GM18873 (cell line): Measurements from ENCODE around the gene CAPN5.
"Not testable (repeated sequence)": the region's sequence is repeated elsewhere in the genome, so short reads cannot be mapped to it uniquely, and the experiment has no call there.

ENCODE experiments used
- ATAC-seq: cut with Tn5 transposase; IDR thresholded peaks from one replicate; pipeline ENCODE4 v1.9.1; 2021; ENCODE audit warnings: mild to moderate bottlenecking, moderate library complexity, moderate number of reproducible peaks; ENCODE audit not compliant: unreplicated experiment, low FRiP score

Gene CAPN5

GRCh38 chr11:77066229-77067042 is at the start of gene CAPN5:
Gene CAPN5, plus strand, starts transcription at chr11:77066971. Its CDS starts 17,916 bp downstream, at chr11:77084887.
- peak; percentile 70 for ATAC-seq

GRCh38 chr11:77018396-77018924 is 48.3 kb upstream of the CAPN5 start:
- not testable (repeated sequence) for ATAC-seq

DNA sequence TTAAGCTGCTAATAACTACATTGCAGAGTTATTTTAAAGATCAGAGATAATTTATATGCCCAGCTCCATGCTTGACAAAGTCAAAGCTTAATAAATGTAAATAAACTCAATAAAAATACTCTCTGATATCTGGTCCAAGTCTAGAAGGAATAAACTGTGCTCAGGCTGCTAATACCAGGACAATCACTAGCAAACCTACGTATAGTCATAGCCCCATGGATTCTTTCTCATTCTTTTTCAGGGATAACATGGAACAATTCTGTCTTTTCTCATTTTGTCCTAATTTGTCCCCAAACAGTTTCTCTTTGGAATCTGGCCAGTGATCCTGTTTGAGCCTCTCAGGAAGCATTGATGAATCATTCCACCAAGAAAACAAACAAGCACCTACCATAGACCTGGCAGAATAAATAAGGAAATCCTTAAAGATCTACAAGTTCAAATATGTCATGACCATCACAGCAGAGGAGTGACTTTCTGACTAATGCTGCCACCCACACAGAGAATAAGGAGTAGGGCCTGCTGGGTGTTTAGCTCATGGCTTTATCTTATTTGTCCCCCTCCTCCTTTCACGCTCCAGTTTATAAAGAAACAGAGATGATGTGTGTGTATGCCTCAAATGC is 46.7 kb upstream of the CAPN5 start:
- no peak for ATAC-seq

DNA sequence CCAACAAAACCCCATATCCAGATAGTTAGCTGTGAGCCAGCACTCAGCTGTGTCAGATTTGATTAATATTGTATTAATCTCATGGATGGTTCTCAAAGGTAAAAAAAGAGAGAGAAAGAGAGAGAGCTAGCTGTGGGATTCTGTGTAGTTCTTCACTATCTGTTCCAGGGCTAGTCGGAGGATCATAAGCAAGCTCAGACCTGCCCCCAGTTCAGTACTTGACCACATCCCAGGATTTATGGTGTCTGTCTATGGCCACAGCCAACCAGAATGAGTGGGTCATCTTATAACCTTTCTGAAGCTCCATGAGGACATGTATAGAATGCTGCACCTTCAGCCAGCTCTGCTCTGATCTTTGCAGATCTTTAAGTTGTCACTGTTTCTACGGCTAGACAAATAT is 46.0 kb upstream of the CAPN5 start:
- no peak for ATAC-seq

GRCh38 chr11:77024745-77025144 is 42.0 kb upstream of the CAPN5 start:
- ATAC-seq = no peak

- ATAC-seq = no peak
Measured at GRCh38 chr11:77026221-77026620, 40.5 kb upstream of the CAPN5 start.

GRCh38 chr11:77026743-77027142 is 40.0 kb upstream of the CAPN5 start:
- ATAC-seq = no peak

DNA sequence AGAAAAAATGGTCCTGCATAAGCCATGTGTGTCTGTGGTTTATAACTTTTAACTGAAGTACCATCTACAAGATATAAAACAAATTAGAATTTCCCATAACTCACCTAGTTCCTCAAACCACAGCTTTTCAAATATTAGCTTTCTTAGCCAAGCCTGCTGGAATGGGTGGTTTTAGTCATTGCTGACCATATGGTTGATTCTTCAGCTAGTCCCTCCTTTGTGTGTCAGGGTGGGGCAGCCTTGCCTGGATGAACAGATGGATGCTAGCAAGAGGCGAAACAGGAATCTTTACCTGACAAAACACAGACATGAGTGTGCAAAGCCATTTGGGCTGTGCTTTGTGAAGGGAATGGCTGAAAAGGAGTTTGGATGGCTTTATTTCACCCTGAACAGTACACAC is 39.5 kb upstream of the CAPN5 start:
- no peak for ATAC-seq

GRCh38 chr11:77029829-77030228 is 36.9 kb upstream of the CAPN5 start:
- no peak for ATAC-seq

DNA sequence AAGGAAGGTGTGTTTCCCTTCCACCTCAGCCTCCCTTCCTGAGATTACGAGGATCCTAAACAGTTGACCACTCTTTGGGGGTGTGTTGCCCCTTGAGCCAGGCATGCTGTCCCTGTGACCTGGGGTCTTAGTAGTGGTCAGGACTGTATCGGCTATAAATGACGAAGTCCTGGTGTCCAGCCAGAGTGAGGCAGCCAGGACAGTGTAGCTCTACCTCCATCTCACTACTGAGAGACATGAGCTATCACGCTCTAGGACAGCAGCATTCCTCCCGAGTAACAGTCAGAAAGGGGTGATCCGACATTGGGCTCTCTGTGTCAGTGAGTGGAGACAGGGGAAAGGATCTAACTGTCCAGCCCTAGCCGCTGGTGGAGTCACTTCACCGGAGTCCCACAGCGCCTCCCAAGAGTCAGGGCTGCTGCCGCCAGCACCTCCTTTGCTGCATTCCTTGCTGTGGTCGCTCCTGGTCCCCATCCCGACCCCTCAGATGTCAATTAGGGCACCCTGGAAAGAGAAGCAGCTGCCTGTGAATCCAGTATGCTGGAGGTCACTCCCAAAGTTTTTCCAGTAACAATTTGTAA is 35.8 kb upstream of the CAPN5 start:
- ATAC-seq = no peak

DNA sequence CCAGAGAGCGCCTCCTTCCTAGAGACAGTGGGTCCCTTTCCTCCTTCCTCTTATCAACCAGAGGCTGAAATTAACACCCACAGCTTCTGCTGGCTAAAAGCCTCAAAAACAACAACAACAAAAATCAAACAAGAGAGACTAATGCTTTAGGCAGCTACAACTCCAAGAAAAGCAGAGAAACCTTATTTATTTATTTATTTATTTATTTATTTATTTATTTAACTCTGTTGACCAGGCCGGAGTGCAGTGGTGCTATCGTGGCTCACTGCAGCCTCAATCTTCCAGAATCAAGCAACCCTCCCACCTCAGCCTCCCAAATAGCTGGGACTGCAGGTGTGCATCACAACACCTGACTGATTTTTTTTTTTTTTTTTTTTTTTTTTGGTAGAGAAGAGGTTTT is 35.2 kb upstream of the CAPN5 start:
- ATAC-seq = no peak

GRCh38 chr11:77035039-77035438 is 31.7 kb upstream of the CAPN5 start:
- ATAC-seq = no peak

DNA sequence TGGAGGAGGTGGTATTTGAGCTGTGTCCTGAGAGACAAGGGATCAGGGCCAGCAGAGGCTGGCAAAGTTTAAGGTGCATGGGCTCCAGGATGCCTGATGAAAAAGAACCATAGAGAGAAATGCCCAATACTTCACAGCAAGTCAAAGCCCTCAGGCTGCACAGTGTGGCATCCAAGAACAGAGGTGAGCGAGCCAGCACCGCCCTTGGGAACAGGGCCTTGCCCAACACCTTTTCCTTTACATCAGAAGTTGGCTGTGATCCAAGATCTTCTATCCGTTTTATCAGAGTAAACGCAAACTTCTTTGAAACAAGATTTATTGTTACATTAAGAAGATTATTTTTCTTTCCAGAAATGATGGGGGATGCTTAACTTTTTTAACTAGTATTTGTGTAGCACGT is 31.2 kb upstream of the CAPN5 start:
- no peak for ATAC-seq

DNA sequence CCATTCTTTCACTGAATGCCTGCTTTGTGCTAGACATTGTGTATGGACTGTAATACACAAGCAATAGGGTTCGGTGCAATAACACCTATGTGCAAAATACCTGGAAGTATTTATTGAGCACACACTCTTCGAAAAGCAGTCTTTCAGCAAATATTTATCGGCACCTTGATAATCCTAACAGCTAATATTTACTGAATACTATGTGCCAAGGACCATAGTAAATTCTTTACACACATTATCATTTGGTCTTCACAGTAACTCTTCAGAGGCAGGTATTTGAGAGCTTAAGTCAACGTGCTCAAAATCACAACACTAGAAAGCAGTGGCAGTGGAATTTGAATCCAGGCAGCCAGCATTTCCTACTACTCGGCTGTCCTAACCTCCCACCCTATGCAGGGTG is 30.4 kb upstream of the CAPN5 start:
- no peak for ATAC-seq

GRCh38 chr11:77037057-77037456 is 29.7 kb upstream of the CAPN5 start:
- ATAC-seq = no peak

- no peak for ATAC-seq
Measured at GRCh38 chr11:77038029-77038824, 28.5 kb upstream of the CAPN5 start.

DNA sequence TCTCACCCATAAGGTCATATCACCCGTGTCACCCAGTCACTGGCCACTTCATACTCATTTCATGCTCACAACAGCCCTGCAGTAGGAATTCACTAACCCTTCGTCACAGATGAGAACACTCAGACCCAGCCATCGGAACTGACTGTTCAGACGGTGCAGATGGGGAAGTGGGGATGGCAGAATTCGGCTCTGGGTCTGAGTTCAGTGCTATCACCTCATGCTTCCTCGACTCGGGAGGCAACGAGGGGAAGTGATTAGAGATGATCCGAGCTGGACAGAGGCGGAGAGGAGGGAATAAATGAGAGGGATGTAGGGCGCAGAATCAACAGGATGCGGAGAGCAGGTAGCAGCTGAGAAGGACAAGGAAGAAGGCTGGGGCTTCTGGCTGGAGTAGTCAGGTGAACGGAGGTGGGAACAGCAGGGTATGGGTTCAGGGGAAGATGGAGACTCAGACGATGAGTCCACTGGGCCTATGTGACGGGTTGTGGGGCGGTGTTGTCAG is 27.9 kb upstream of the CAPN5 start:
- ATAC-seq = no peak

- ATAC-seq = no peak
Measured at GRCh38 chr11:77039491-77040400, 27.0 kb upstream of the CAPN5 start.

DNA sequence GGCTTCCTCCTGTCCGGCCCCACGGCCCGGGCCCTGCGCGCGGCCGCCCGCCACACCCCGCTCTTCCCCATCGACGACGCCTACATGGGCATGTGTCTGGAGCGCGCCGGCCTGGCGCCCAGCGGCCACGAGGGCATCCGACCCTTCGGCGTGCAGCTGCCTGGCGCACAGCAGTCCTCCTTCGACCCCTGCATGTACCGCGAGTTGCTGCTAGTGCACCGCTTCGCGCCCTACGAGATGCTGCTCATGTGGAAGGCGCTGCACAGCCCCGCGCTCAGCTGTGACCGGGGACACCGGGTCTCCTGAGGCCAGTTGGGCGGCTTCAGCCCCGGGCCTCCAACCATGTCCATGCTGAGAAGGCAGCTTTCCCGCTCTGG is 26.4 kb upstream of the CAPN5 start:
- ATAC-seq = no peak

DNA sequence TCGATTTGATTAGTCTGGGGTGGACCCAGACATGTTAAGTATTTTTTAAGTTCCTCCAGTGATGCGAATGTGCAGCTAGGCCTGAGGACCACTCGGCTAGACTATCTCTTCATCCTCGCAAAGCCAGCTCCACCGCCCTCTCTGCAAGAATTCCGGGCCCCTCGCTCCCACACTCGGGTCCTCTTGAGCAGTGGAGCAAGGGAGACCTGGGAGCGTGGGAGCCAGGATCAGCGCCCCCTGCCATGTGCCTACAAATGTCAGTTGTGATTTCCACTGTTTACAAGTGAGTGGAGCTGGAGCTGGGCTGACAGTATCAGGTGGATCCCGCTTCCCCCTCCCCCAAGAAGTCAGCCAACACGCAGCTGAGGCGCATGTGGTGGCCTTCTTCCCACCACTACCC is 25.9 kb upstream of the CAPN5 start:
- ATAC-seq = no peak
